ENCODE data around the gene CACNB4.

DNA sequence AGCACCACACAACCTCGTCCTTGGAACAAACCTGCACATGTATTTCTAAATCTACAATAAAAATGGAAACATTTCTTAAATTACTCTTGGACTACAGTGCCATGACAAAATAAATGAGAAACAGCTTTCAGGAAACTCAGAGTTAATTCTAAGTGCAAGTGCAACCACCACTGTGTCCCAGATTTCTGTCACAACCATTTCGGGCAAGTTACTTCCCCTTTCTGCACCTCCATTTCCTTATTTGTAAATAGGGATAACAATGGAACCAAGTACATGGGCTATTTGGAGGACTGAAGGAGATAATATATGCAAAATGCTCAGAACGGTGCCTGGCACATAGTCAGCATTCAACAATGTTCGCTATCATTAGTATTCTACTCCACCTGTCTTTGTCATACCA lies 93.2 kb downstream of the CACNB4 start:
- no peak for TF ChIP-seq EZH2 (IDR thresholded peaks at IDR 0.05; ENCODE audit: low read length, unreplicated experiment)
- TF ChIP-seq CTCF (conservative IDR thresholded peaks at IDR 0.05; ENCODE audit: low read depth, low read length), result no peak
- no peak for TF ChIP-seq EZH2phosphoT487 (IDR thresholded peaks at IDR 0.05; ENCODE audit: borderline replicate concordance, low read length)

Data from PC-3 (cell line).